NCI-H82 treated with DMSO at 0.1 percent for 48 hours (cell line): ENCODE measurements around the gene OSGIN1.
A peak's percentile ranks its signal among the peaks of the same experiment; 100 is the strongest.

Experiments
- DNase-seq: peaks from one replicate; lab custom pipeline; 2025; ENCODE audit not compliant: unreplicated experiment; lab: John Stamatoyannopoulos, UW

Gene OSGIN1

GRCh38 chr16:83952940-83953795 is at the start of gene OSGIN1:
Gene OSGIN1 (plus strand): TSS chr16:83953240. CDS start chr16:83957672, 4,432 bp downstream.
- DNase-seq = peak; percentile 38

- DNase-seq = no peak
Measured at GRCh38 chr16:83903751-83904150, 49.3 kb upstream of the OSGIN1 start.

GRCh38 chr16:83906683-83907082 is 46.4 kb upstream of the OSGIN1 start:
- DNase-seq = no peak

GRCh38 chr16:83907111-83907510 is 45.9 kb upstream of the OSGIN1 start:
- DNase-seq = no peak

GRCh38 chr16:83907631-83908250 is 45.3 kb upstream of the OSGIN1 start:
- DNase-seq = no peak

GRCh38 chr16:83908798-83909197 is 44.2 kb upstream of the OSGIN1 start:
- DNase-seq = no peak

- peak; percentile 40 for DNase-seq
Measured at GRCh38 chr16:83911290-83911689, 41.8 kb upstream of the OSGIN1 start.

GRCh38 chr16:83912519-83913244 is 40.4 kb upstream of the OSGIN1 start:
- no peak for DNase-seq

GRCh38 chr16:83913245-83913633 is 39.8 kb upstream of the OSGIN1 start:
- DNase-seq = no peak

GRCh38 chr16:83914091-83914710 is 38.8 kb upstream of the OSGIN1 start:
- DNase-seq = no peak

- no peak for DNase-seq
Measured at GRCh38 chr16:83915081-83915480, 38.0 kb upstream of the OSGIN1 start.

GRCh38 chr16:83915491-83915890 is 37.5 kb upstream of the OSGIN1 start:
- no peak for DNase-seq

GRCh38 chr16:83917152-83918120 is 35.6 kb upstream of the OSGIN1 start:
- DNase-seq = no peak

GRCh38 chr16:83920894-83921491 is 32.0 kb upstream of the OSGIN1 start:
- DNase-seq = no peak

GRCh38 chr16:83923581-83924365 is 29.3 kb upstream of the OSGIN1 start:
- no peak for DNase-seq

GRCh38 chr16:83924686-83925085 is 28.4 kb upstream of the OSGIN1 start:
- DNase-seq = no peak

GRCh38 chr16:83925095-83925905 is 27.7 kb upstream of the OSGIN1 start:
- DNase-seq = no peak
